GM18508 (cell line): Measurements from ENCODE around the gene SUPV3L1.
"Not testable (repeated sequence)": the region's sequence is repeated elsewhere in the genome, so short reads cannot be mapped to it uniquely, and the experiment has no call there.

Experiments used
- ATAC-seq: cut with Tn5 transposase; IDR thresholded peaks from one replicate; pipeline ENCODE4 v1.9.1; 2021; ENCODE audit warnings: moderate number of reproducible peaks; ENCODE audit not compliant: insufficient read depth, unreplicated experiment

Gene SUPV3L1

GRCh38 chr10:69251417-69251816 lies 71.4 kb downstream of the SUPV3L1 start:
- not testable (repeated sequence) for ATAC-seq

DNA sequence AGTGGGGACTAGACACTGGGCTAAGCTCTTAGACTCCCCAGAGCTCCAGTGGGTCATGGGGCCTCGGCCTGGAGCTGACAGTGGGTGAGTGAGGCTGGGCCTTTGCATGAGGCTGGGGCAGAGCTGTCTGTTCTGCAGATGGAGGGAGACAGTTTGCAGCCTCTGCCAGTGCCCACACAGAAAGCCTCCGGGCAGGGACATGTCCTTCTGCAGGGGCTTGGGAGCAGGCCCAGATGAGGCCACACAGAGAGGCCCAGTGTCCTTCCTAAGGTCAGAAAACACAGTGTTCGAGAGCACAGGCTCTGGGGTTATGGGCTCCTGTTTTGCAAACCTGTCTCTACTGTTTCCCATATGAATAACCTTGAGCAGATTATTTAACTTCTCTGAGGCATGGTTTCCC lies 73.1 kb downstream of the SUPV3L1 start:
- ATAC-seq: no peak

DNA sequence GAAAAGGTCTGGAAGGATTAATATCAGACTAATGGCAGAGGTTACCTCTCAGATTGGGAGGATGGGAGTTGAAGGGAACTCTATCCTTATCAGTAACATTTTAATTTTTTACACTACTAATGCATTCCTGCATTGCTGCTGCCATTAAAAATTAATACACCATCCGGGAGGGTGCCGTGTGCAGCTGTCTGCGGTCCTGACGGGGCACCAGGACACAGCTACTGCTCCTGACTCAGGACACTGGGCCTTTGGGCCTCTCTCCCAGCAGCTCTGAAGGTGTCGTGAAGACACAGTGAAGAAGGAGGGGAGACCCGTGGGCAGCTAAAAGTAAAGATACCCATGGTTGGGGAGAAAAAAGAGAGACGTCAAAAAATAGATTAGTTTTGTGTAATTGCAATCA lies 74.8 kb downstream of the SUPV3L1 start:
- no peak for ATAC-seq
